GM19351 (cell line): ENCODE results near the gene UNC13D.
A peak's percentile ranks its signal among the peaks of the same experiment; 100 is the strongest.
"Not testable (repeated sequence)": the region's sequence is repeated elsewhere in the genome, so short reads cannot be mapped to it uniquely, and the experiment has no call there.

Experiments
- ATAC-seq: cut with Tn5 transposase; IDR thresholded peaks from one replicate; pipeline ENCODE4 v1.9.1; 2021; ENCODE audit warnings: mild to moderate bottlenecking, moderate library complexity; ENCODE audit not compliant: unreplicated experiment

UNC13D gene

DNA sequence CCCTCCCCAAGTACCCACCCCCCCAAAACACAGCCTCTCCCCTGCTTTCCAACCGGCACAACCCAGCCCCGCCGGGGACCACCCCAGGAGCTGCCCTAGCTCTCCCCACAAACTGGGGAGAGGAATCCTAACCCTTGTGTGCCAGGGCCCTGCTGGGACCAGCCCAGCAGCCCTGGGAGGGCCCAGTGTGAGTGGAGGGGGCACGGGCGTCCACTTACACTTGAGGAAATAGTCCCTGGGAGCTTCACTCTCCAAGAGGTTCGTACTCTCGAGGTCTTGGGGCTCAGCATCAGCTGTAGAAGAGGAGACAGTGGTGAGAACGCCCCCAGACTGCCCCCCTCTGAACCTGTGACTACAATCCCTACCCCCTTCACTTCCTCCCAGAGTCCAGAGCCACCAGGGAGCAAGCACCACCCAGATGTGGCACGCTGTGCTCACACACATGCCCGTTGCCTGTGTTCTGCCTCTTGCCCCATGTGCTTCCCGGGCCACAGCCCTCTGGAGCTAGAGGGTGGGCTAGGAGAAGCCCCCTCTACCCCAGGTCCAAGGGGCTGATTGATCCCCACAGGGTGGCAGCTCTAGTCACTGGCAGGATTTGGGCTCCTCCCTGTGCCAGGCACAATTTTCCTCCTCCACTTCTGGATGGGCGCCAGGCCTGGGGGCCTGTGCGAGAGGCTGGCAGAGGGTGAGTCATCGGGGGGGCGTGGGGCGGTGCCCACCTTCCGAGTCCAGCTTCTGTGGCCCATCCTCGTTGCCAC, 31.2 kb upstream of the UNC13D start:
- ATAC-seq = no peak

DNA sequence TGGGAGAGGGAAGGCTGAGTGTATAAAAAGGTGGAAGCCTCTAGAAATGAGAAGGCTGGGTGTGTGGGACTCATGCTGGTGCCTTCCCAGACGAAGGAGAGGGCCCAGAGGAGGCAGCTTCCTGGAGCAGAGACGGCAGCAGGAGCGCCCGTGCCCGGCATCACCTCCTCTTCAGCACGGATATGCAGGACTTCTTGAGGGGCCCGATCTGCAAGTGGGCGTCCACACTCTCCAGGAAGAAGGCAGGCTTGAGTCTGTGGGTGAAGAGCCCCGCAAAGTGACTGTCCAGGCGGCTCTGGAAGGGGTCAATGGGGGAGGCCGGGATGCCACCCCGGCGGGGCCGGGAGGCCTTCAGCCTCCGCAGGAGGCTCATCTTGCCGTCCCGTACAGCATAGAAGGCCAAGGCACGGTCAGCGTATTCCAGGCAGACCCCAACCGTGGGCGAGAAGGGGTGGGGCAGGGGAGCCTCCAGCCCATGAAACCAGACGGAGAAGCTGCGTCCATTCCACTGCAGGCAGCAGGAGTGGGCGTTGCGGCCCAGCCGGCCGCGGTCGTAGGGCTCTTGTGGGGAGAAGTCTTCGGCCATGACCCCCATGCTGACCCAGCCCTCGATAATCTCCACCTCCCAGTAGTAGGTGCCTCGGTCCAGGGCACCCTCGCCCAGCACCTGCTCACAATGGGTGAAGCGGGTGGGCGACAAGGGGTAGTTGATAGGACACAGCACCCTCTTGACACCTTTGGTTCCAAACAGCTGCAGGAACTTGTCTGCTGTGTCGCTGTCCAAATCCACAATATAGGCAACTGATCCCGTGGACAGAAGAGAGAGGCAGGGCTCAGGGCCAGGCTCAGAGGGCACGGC, 30.3 kb upstream of the UNC13D start:
- ATAC-seq = no peak

DNA sequence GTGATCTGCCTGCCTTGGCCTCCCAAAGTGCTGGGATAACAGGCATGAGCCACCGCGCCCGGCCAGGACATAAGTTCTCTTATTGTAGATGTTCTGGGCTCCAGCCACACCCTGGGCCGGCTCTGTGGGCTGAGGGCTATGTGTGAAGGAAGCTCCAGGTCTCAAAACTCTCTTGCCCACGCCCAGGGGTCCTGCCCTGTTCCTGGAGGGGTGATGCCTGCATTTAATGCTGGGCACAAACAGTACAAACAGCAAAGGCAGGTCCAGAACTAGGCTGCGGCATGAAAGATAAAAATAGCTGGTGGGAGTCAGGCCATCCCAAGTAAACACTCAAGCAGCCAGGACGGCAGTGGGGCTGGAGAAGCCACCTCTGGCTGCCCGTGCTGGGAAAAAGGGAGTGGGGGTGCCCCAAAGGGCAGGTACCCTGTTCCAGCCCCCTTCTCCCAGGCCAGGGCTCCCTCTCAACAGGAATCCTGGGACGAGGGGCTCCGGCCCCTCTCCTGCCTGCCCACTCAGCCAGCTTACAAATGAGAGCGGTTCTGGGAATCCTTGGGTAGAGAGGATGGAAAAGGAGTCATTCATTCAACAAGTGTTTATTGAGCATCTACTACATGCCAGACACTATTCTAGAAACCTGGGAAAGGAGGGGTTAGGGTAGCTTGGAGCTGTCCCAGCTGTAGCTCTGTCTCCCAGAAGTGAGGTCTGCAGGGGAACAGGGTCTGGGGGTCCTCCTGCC, 29.6 kb upstream of the UNC13D start:
- no peak for ATAC-seq

DNA sequence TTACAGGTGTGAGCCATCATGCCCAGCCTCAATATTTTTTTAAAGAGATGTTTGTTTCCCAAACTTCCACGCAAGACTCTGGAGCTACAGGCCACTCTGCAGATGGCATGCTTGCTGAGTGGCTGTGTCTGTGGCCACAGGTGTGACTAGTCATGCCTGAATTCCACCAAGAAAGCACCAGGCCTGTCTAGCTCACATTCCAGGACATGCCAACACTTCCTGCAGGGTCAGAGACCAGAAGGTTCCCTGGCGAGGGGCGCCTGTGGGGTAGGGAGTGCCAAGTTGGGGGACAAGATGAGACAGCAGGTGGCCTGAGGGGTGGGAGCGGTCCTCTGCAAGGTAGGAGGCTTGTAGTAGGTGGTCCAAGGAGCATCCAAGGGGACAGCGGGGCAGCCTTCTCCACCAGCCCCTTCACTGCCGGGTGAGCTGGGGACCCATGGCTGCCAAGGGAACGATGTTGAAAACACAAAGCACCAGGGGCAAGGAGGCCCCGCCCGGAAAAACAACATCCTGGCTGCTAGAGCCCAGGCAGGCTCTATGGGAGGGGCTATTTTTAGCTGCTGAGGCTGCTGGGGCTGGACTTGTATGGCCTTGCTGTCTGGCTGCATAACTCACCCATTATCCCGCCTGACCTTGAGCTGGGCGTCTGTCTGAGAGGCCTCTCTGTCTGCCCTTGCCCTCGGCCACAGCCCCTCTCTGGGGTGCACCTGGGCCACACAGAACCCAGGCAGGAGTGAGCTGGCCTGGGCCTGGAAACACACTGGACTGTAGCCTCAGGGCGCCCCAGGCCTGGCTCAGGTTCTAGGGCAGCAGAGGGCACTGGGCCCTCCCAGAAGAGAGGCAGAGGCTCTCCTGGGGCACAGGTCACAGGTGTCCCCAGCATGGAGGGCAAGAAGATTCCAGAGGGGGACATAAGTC, 28.5 kb upstream of the UNC13D start:
- ATAC-seq = no peak

DNA sequence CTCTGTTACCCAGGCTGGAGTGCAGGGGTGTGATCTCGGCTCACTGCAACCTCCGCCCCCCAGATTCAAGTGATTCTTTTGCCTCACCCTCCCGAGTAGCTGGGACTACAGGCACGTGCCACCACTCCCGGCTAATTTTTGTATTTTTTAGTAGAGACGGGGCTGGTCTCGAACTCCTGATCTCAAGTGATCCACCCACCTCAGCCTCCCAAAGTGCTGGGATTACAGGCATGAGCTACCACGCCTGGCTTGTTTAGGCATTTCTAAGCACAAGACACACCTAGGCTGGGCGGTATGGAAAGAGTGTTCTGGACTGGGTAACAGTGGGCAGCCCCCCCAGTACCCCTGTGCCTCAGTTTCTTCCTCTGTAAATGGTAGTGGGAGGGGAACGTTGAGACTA, 26.0 kb upstream of the UNC13D start:
- ATAC-seq = not testable (repeated sequence)

DNA sequence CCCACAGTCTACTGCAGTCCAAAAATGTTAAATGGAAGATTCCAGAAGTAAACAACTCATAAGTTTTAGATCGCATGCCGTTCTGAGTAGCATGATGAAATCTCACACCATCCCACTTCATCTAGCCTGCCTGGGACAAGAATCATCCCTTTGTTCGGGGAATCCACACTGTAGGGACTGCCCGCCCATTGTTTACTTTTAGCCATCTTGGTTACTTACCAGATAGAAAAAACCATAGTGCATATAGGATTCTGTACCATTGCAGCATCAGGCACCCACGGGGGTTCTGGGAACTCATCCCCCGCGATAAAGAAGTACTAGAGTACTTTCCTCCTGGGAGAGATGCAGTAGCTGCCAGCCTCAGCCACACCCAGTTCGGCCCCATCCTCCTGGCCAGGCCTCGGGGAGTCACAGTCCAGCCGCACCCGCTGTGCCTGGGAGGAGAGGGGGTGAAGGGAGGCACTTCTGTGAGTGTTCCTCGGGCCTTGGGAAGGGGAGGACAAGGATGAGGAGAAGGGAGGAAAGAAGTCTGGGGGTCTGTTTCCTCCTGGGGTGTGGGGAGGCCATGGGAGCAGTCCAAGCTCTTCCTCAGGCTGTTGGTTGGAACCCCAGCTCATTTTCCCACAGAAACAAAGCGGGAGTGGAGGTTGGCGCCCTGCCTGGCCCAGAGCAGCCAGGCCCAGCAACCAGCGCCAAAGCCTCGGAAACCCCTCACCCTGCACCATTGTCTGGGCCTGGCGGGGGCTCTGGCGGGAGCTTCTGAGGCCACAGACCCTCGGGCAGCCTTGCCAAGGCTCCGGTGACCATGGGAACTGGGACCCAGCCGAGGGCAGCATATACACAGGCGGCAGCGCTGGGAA, 25.3 kb upstream of the UNC13D start:
- no peak for ATAC-seq

DNA sequence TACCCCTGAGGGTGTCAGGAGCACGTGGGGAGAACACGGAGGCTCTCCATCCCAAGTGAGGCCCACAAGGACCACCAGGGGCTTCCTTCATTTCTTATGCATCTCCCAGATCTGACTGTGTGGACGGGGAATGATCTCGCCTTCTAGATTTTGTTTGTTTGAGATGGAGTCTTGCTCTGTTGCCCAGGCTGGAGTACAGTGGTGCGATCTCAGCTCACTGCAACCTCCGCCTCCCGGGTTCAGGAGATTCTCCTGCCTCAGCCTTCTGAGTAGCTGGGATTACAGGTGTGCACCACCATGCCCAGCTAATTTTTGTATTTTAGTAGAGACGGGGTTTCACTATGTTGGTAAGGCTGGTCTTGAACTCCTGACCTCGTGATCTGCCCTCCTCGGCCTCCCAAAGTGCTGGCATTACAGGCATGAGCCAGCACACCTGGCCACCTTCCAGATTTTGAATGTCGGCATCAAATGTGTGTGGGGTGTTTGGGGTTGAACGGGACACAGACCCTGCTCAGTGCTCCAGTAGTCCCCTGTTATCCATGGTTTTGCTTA, 24.6 kb upstream of the UNC13D start:
- ATAC-seq = not testable (repeated sequence)

DNA sequence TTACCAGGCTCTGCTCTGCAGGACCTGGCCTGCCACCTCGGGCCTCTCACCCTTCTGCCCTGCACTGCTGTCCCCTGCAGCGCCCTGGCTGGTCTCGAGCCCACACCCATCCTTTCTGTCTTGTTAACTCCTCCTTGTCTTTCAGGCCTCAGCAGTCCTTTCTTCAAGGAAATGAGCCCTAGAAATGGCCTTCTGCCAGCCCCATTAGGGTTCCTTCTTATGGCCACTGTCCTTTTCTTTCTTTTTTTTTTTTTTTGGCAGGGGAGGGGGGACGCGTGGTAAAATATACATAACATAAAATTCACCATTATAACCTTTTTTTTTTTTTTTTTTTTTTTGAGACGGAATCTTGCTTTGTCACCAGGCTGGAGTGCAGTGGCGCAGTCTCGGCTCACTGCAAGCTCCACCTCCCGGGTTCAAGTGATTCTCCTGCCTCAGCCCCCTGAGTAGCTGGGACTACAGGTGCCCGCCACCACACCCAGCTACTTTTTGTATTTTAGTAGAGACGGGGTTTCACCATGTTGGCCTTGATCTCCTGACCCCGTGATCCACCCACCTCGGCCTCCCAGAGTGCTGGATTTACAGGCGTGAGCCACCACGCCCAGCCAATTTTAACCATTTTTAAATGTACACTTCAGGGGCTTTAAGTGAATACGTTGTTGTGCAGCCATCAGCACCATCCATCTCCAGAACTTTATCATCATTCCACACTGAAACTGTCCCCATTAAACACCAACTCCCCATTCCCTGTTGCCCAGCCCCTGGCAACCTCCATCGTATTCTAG, 21.4 kb upstream of the UNC13D start:
- ATAC-seq = not testable (repeated sequence)

DNA sequence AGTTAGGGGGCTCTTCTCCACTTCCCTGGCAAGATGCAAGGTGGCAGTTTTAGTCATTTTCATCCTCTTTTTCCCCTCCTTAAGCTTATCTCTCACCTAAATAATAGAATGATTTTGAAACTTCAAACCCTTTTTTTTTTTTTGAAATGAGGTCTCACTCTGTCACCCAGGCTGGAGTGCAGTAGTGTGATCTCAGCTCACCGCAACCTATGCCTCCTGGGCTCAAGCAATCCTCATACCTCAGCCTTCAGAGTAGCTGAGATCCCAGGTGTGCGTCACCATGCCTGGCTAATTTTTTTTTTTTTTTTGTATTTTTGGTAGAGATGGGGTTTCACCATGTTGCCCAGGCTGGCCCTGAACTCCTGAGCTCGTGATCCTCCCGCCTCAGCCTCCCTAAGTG, 20.7 kb upstream of the UNC13D start:
- ATAC-seq = peak; percentile 31

DNA sequence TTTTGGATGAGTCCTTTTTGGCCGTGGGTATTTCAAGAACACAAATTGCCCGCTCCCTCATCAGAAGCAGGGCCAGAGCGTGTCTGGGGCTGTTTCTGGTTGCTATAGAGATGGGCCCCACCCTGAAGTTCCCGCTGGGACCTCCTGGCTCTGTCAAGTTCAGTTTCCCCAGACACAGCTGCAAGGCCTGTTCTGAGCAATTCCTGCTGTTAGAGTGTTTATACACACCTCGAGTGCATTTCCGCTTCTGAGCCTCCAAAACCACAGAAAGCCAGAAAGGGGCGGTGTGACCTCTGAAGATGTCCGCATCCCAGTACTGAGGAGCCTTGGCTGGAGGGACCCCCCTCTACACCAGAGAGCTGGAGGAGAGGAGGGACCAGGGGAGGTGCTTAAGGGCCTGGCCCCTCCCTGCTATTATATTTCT, 20.3 kb upstream of the UNC13D start:
- ATAC-seq = peak; percentile 77

DNA sequence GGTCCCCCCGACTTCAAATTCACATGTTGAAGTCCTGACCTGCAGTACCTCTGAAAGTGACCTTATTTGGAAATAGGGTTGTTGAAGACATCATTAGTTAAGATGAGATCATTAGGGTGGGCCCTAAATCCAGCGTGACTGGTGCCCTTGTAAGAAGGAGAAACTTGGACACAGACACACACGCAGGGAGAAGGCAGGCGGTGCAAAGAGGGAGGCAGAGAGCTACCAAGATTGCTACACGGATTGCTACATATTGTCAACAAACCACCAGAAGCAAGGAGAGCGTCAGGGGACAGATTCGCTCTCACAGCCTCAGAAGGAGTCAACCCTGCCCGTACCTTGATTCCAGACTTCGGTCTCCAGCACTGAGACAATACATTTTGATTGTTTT, 17.7 kb upstream of the UNC13D start:
- ATAC-seq = no peak

DNA sequence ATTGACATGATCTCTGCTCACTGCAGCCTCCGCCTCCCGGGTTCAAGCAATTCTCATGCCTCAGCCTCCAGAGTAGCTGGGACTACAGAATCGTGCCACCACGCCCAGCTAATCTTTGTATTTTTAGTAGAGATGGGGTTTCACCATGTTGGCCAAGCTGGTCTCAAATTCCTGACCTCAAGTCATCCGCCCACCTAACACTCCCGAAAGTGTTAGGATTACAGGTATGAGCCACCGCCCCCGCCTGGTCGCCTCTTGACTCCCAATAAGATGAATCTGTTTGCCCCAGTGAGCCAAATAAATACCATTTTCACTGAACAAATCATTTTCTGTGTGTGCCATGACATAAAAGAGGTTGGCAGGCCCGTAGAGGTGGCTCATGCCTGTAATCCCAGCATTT, 15.2 kb upstream of the UNC13D start:
- ATAC-seq = not testable (repeated sequence)

DNA sequence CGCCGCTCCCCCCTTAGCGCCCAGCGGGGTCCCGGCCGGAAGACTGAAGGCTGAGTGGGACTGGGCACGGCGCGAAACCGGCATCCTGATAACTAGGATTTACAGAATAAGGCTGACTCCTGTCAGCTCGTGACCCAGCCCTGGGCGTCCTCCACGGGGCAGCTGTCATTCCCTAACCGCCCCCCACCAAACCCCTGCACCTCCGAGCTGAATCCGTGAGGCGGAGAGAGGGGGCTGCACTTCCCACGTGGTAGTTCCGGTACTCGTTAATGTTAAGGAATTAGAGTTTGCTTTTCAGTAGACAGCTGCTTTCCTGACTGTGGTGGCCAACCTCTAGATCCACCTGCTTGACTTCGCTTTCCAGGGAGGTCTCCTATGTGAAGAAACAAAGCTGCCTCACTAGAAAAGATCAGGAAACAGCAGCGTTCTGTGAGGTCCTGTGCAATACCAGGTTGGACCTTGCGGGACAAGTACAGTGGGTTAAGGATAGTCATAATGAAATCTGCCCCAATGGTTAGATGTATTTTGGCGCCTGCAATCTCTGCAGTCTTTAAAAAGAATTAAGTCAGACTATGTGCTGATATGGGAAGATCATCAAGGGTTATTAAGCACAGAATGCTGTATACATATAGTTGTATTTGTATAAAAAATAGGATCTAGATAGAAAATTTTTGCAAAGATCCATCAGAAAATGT, 12.0 kb upstream of the UNC13D start:
- peak; percentile 24 for ATAC-seq

DNA sequence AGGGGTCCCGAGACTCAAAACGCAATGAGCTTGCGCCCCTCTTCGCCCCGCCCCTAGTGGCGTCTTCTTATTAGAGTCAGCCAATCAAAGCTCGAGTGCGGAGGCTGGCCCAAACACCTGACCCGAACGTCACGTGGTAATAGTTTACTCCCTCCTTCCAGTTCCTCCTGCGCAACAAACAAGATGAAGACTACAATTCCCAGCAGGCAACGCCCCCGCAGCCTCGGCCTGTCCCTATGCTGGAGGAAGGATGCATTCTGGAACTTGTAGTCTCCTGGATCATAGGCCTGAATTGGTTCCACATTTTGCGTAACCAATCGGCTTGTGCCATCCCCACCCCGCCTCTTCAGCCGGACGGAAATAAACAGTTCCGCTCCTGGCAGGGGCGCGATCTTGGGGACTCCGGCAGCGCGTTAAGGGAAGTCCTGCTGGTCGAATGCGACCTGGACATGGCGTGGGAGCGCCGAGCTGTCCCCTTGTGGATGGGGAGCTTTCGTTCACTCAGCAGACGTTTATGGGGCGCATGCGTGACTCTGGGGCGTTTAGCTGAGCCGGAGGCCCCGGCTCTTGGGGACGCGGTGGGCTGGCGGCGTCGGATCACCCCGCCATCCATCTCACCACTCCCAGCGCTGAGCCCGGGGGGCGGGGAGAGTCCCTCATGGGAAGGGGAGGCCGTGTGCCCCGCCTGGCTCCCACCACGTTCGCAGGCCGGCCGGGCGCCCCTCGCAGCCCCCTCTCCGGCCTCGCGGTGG, 11.3 kb upstream of the UNC13D start, which contains the start of gene WBP2:
Gene WBP2, minus strand, starts transcription at position 26 of the 752 bp plus-strand sequence. CDS start 38 bp downstream, outside the sequence.
- peak; percentile 81 for ATAC-seq

DNA sequence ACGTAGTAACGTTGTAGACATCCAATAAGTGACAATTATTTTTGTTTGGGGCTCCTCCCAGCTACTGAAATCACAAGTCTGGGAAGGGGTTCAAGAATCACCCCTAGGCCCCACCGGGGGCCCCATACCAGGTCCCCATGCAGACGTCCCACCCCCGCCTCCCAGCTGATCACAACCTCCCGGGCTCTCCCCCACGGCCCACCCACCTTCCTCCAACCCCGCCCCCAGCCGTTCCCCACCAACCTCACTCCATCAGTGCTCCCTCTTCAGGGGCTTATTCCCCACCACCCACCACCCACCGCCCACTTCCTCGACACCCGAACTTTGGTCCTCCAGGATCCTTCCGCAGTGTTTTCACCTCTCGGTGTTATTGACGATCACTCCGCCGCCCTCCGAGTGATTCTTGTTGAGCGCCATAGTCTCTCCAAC, 10.7 kb upstream of the UNC13D start:
- ATAC-seq = no peak

DNA sequence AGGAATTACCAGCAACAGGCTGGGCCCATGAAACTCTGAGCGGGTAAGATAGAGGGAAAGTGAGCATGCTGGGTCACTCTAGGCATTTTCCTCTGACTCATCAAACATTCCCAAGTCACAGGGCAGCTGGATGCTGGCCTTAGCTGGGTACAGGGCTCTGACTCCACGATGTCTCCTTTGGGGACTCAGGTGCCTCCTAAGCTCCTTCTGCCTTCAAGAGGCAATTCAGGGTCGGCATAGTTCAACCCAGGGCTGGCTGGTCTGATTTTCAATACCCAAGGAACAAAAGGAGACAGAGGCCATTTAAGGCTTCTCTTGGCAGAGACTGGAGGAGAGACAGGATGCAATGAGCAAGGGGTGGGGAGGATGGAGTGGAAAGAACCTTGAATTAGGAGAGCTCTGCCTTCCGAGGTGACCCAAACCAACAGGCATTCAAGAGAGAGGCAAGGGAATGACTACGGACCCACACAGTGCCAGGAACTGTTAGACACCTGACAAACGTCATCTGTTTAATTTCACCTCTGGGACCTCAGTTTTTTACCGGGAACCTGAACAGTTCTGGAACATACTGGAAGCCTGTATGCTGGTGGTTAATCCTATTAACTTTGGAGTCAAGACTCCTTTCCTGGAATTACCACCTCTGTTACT, 10.0 kb upstream of the UNC13D start:
- ATAC-seq = no peak
